Upper lobe of right lung (tissue), 1 donor: Measurements from ENCODE around the gene LRMDA. TPM values are rescaled to one million over a fixed set of nuclear protein-coding genes. Genes with fewer than 3 reads are reported as not detected.
A peak's percentile ranks its signal among the peaks of the same experiment; 100 is the strongest.

ENCODE experiments used
- ATAC-seq: fragments of 200-7000 bp; cut with Tn5 transposase; one replicate; pipeline ENCODE4 v1.9.1; 2020; ENCODE audit warnings: mild to moderate bottlenecking, moderate library complexity
- DNase-seq: peaks from one replicate; pipeline ENCODE4 v3.0.0-alpha.2; 2020
- H3K27ac ChIP-seq: fragments of 200-600 bp; one replicate; pipeline ENCODE4 v1.8.0; 2022
- H3K27me3 ChIP-seq: fragments of 200-600 bp; one replicate; pipeline ENCODE4 v1.8.0; 2022; ENCODE audit warnings: mild to moderate bottlenecking
- H3K36me3 ChIP-seq: fragments of 200-600 bp; one replicate; pipeline ENCODE4 v1.8.0; 2022
- H3K4me1 ChIP-seq: fragments of 200-600 bp; one replicate; pipeline ENCODE4 v1.8.0; 2022
- H3K4me3 ChIP-seq: fragments of 200-600 bp; one replicate; pipeline ENCODE4 v1.8.0; 2022; ENCODE audit warnings: mild to moderate bottlenecking
- H3K9me3 ChIP-seq: fragments of 200-600 bp; one replicate; pipeline ENCODE4 v1.8.0; 2022
- intact Hi-C: fragments of 100-400 bp; cut with DNase I; formaldehyde crosslinking; loops from one replicate; pipeline ENCODE4 v1.11.0; 2022
- total RNA-seq: library from RNA; stranded (reverse); fragmentation: NEBNext Ultra II Directional; extraction: Animal tissue kit (Norgen Biotek cat#: 25700); gene quantifications from one replicate; pipeline ENCODE4 v1.2.1, GENCODE V29; 2021
- TF ChIP-seq, protein P1 (sequence below): fragments of 200-600 bp; IDR thresholded peaks from one replicate; pipeline ENCODE4 v1.8.0; 2022; ENCODE audit warnings: antibody characterized with exemption
- donor health status: DM: no; HTN: yes; CAD: no; lungs with severe emphysema.

The LRMDA gene
- total RNA-seq, 1 donor from 2014 or later: 20.0 TPM

DNA sequence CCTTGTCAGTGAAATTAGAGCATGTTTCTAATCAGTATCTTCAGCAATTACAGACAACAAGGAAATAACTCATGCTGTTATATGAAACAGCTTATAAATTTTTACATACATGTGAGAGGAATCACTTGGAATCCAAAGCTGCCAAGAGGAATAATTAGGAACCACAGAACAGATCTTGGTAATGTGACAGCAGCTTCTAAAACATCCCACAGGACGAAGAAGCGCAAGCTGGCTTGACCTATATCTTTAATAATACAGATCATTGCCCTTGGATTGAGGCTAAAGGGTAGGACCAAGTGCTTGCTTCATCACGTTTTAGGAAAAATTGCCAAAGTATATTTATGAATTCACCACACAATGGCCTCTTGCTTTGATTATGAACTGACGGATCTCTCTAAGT is 869.8 kb downstream of the LRMDA start:
- Histone ChIP-seq H3K27ac (no peak overlapping the region), H3K9me3 (no peaks in the 10 kb centered on the region), H3K4me3 (no peak overlapping the region), H3K4me1 (peaks cover 4% of the 10 kb centered on the region), H3K36me3 (no peaks in the 10 kb centered on the region), H3K27me3 (no peaks in the 10 kb centered on the region)
- TF ChIP-seq, protein P1, sequence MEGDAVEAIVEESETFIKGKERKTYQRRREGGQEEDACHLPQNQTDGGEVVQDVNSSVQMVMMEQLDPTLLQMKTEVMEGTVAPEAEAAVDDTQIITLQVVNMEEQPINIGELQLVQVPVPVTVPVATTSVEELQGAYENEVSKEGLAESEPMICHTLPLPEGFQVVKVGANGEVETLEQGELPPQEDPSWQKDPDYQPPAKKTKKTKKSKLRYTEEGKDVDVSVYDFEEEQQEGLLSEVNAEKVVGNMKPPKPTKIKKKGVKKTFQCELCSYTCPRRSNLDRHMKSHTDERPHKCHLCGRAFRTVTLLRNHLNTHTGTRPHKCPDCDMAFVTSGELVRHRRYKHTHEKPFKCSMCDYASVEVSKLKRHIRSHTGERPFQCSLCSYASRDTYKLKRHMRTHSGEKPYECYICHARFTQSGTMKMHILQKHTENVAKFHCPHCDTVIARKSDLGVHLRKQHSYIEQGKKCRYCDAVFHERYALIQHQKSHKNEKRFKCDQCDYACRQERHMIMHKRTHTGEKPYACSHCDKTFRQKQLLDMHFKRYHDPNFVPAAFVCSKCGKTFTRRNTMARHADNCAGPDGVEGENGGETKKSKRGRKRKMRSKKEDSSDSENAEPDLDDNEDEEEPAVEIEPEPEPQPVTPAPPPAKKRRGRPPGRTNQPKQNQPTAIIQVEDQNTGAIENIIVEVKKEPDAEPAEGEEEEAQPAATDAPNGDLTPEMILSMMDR: no peak
- DNase-seq (no peak), ATAC-seq (no peak)
- intact Hi-C loops: no loop called here

DNA sequence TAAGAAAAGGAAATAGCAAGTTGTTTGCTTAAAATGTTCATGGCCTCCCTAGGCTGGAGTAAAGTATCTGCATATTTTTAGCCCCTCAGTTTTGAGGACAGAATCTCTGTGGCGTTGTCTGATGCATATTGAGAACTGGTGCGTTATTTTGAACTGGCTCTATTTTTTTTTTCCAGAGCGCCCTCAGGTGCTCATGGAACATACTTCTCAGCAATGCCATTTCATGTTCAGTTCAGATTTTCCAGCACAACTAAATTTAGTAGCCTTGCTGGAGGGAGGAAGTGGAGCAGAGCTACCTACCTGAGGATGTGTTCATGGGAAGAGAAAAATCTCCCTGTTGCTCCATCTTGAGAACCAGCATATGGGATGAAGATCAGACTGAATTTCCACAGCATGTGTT is 870.5 kb downstream of the LRMDA start:
- Histone ChIP-seq H3K27ac (no peak overlapping the region), H3K4me1 (peaks cover 4% of the 10 kb centered on the region), H3K36me3 (no peaks in the 10 kb centered on the region), H3K9me3 (no peaks in the 10 kb centered on the region), H3K4me3 (no peak overlapping the region), H3K27me3 (no peaks in the 10 kb centered on the region)
- intact Hi-C loops: no loop called here
- TF ChIP-seq, protein P1: peak; percentile 20
- ATAC-seq (no peak), DNase-seq (no peak)

DNA sequence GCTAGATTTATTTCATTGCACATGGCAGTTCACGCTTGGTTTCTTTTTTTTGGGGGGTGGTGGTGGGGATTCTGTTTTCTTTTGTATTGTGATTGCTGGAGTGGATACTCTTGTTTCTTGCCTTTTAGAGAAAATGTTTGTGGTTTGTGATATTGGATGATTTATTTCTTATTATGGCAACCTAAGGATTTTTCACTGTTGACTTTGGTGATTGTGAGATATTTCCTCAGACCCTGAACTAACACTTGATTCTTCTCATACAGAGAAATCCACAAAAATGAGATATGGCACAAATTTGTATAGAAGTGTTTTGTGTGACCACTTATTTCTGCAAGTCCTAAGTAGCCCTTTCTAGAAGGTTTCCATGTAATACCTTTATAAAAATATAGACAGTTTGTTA is 871.1 kb downstream of the LRMDA start:
- TF ChIP-seq, protein P1: no peak
- intact Hi-C loops: no loop called here
- ATAC-seq (no peak), DNase-seq (no peak)
- H3K27me3 ChIP-seq: no peaks in the 10 kb centered on the region
- no peaks in the 10 kb centered on the region for H3K9me3 ChIP-seq
- H3K27ac ChIP-seq: no peak overlapping the region
- no peaks in the 10 kb centered on the region for H3K36me3 ChIP-seq
- H3K4me3 ChIP-seq: no peak overlapping the region
- peaks cover 4% of the 10 kb centered on the region for H3K4me1 ChIP-seq

DNA sequence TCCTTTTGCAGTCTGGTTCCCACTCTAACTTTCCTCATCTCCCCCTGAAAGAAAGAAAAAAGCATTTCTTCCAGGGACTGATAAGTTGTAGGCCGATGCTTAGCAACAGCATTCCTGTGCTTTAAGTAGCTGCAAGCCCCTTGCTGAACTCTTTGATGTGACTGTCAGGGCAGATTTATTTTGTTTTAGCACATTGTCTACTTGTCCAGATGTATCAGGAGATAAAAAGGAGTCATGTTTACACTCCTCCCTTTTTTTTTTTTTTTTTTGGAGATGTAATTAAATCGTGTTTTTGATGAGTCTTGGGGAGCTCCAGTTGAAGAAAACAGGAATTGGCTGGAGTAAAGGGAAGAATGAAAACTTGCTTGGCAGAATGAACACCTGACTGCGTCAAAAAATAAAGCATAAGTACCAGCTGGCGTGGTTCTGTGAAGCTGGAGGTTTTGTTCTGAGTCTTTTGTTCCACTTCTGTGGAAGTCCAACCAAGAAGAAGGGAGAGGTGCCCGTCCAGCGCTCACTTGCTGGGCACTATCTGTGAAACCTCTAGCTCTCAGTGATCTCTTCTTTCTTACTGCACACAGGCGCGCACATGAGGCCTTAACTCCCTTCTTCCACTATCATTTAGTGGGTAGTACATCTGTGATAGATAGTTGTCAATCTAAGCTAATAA is 871.7 kb downstream of the LRMDA start:
- peaks cover 4% of the 10 kb centered on the region for H3K4me1 ChIP-seq

DNA sequence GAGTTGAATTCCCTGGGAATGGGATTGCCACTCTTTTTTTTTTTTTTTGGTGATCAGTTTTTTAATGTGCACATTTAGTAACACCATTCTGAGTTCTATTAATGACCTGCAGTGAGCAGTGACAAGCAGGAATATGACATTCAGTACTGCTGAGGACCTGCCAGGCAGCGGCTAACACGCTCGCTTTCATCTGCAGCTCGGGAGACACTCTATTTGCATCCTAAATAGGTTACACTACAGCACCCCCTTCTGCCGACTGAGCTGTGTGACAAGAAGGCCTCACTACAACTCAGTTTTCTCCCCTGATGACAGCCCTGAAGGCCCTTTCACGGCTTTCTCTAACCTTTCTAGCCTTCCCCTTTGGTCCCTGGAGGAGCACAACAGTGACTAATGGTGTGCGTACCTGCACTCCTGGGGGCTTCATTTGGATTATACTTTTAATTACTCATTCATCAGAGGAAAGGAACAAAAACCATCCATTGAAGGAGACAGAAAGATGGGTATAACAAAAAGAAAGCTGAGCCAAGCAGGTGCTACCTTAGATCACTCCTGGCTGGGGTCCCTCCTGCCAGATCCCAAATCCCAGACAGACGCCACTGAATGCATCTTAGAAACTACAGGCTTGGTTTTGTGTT is 872.4 kb downstream of the LRMDA start:
- H3K27ac ChIP-seq: no peak overlapping the region
- TF ChIP-seq, protein P1: peak; percentile 62
- intact Hi-C loops: no loop called here
- H3K27me3 ChIP-seq: no peaks in the 10 kb centered on the region
- H3K36me3 ChIP-seq: no peaks in the 10 kb centered on the region
- ATAC-seq: peak; percentile 95
- H3K9me3 ChIP-seq: no peaks in the 10 kb centered on the region
- H3K4me3 ChIP-seq: no peak overlapping the region
- DNase-seq: peak; percentile 82
- peaks cover 10% of the 10 kb centered on the region for H3K4me1 ChIP-seq

More for the DNA sequence above, 871.7 kb downstream of the LRMDA start:
- Histone ChIP-seq H3K27me3 (no peaks in the 10 kb centered on the region), H3K36me3 (no peaks in the 10 kb centered on the region), H3K9me3 (no peaks in the 10 kb centered on the region), H3K27ac (no peak overlapping the region), H3K4me3 (no peak overlapping the region)
- intact Hi-C loops: no loop called here
- no peak for ATAC-seq
- TF ChIP-seq, protein P1: no peak
- DNase-seq: no peak
